GM12878 (cell line): ENCODE data around the gene RNU6-9. TPM values are rescaled to one million over a fixed set of nuclear protein-coding genes. Genes with fewer than 3 reads are reported as not detected.

Experiments used
- BRCA1 ChIP-seq: IDR thresholded peaks from 2 replicates; pipeline ENCODE4 v1.6.1; 2011; ENCODE audit warnings: low read depth, low read length, improper control_type of control experiment
- CHD1 ChIP-seq: IDR thresholded peaks from 2 replicates; pipeline ENCODE4 v1.6.1; 2012; ENCODE audit warnings: low read depth, low read length, improper control_type of control experiment
- CHD2 ChIP-seq: IDR thresholded peaks from 2 replicates; pipeline ENCODE4 v1.6.1; 2011; ENCODE audit warnings: low read depth, low read length, improper control_type of control experiment, borderline replicate concordance
- EP300 ChIP-seq, 2 experiments: fragments of 150-350 bp in 1 of 2; IDR thresholded peaks; 2 replicates each; pipeline ENCODE4 v1.6.1; 2011 to 2012; ENCODE audit warnings: low read depth in 2 of 2, low read length in 2 of 2, borderline replicate concordance in 1 of 2, improper control_type of control experiment in 1 of 2, inconsistent platforms in 1 of 2; ENCODE audit not compliant: control insufficient read depth in 1 of 2
- EZH2 ChIP-seq: IDR thresholded peaks from 2 replicates; pipeline ENCODE4 v1.6.1; 2012; ENCODE audit warnings: low read depth, mild to moderate bottlenecking, control low read depth, inconsistent platforms, low read length, borderline replicate concordance; ENCODE audit not compliant: control insufficient read depth
- NR2F1 ChIP-seq: fragments of 450-650 bp; conservative IDR thresholded peaks from 2 replicates; pipeline ENCODE4 v1.6.1; 2017; ENCODE audit warnings: mild to moderate bottlenecking
- POLR2A ChIP-seq: IDR thresholded peaks from 2 replicates; pipeline ENCODE4 v1.6.1; 2011; ENCODE audit warnings: low read depth, mild to moderate bottlenecking, low read length
- POU2F2 ChIP-seq: IDR thresholded peaks from 3 replicates; pipeline ENCODE4 v1.6.1; 2011; ENCODE audit warnings: low read depth, mild to moderate bottlenecking, low read length, borderline replicate concordance
- RAD21 ChIP-seq: IDR thresholded peaks from 2 replicates; pipeline ENCODE4 v1.6.1; 2011; ENCODE audit warnings: mild to moderate bottlenecking, low read depth, low read length, moderate library complexity; ENCODE audit not compliant: insufficient read depth
- RBBP5 ChIP-seq: fragments of 200-600 bp; sonication (generic); conservative IDR thresholded peaks from 2 replicates; pipeline ENCODE4 v1.6.1; 2016
- SMAD5 ChIP-seq: IDR thresholded peaks from 2 replicates; pipeline ENCODE4 v1.6.1; 2016; ENCODE audit warnings: antibody characterized with exemption, low read depth
- SMC3 ChIP-seq: IDR thresholded peaks from 2 replicates; pipeline ENCODE4 v1.6.1; 2011; ENCODE audit warnings: low read length, improper control_type of control experiment, borderline replicate concordance
- TBL1XR1 ChIP-seq: IDR thresholded peaks from 2 replicates; pipeline ENCODE4 v1.6.1; 2012; ENCODE audit warnings: low read depth, low read length, improper control_type of control experiment
- YBX1 ChIP-seq: fragments of 450-650 bp; IDR thresholded peaks from 2 replicates; pipeline ENCODE4 v1.6.1; 2016; ENCODE audit warnings: antibody characterized with exemption
- ZNF217 ChIP-seq: fragments of 450-650 bp; IDR thresholded peaks from 2 replicates; pipeline ENCODE4 v1.6.1; 2017; ENCODE audit warnings: antibody characterized with exemption, mild to moderate bottlenecking
- ZNF274 ChIP-seq: IDR thresholded peaks from one replicate; pipeline ENCODE4 v1.8.0; 2011; ENCODE audit not compliant: insufficient read length, insufficient read depth
- ZNF384 ChIP-seq: IDR thresholded peaks from 2 replicates; pipeline ENCODE4 v1.6.1; 2012; ENCODE audit warnings: low read depth, mild to moderate bottlenecking, low read length, improper control_type of control experiment, borderline replicate concordance
- ZZZ3 ChIP-seq: IDR thresholded peaks from 2 replicates; pipeline ENCODE4 v1.6.1; 2011; ENCODE audit warnings: low read depth; ENCODE audit not compliant: control insufficient read depth, insufficient read length
- polyA plus RNA-seq, 11 experiments: library from polyadenylated mRNA; depleted of rRNA in 4 of 11; unstranded in 6 of 11; stranded (reverse) in 5 of 11; fragments of >200 nt; fragmentation: Nextera tagmentation in 4 of 11; fragmentation: Illumina TruSeq in 1 of 11; extraction: Ambion mirVana in 4 of 11; extraction: Trizol in 1 of 11; gene quantifications; 1 replicate in 1 of 11; 2 replicates in 10 of 11; pipeline versions ENCODE4 v1.2.1 to v1.2.3, GENCODE V29; 2011 to 2016; ENCODE audit warnings: inconsistent platforms in 2 of 11, missing spikeins in 2 of 11, low read depth in 1 of 11
- total RNA-seq, 4 experiments: library from RNA; depleted of rRNA in 3 of 4; stranded (reverse); fragments of >200 nt in 3 of 4; fragmentation: Illumina TruSeq in 1 of 4; extraction: Trizol in 1 of 4; gene quantifications; 2 replicates each; pipeline versions ENCODE4 v1.2.1 to v1.2.3, GENCODE V29; 2013 to 2021
- TF ChIP-seq, protein P1 (sequence below): fragments of 450-650 bp; IDR thresholded peaks from 2 replicates; pipeline ENCODE4 v1.6.1; 2016; ENCODE audit warnings: mild to moderate bottlenecking
- TF ChIP-seq, protein P2 (sequence below): fragments of 150-350 bp; IDR thresholded peaks from 2 replicates; pipeline ENCODE4 v1.6.1; 2014; ENCODE audit warnings: mild to moderate bottlenecking, low read depth, low read length
- TF ChIP-seq, protein P3 (sequence below): fragments of 450-650 bp; IDR thresholded peaks from 2 replicates; pipeline ENCODE4 v1.6.1; 2017; ENCODE audit warnings: mild to moderate bottlenecking, low read depth, inconsistent platforms; ENCODE audit not compliant: poor library complexity, severe bottlenecking
- TF ChIP-seq, protein P4 (sequence below): fragments of 450-650 bp; IDR thresholded peaks from 2 replicates; pipeline ENCODE4 v1.6.1; 2018; ENCODE audit warnings: borderline replicate concordance, mild to moderate bottlenecking; ENCODE audit not compliant: partially characterized antibody
- TF ChIP-seq, protein P5 (sequence below): fragments of 450-650 bp; IDR thresholded peaks from 2 replicates; pipeline ENCODE4 v1.6.1; 2014; ENCODE audit warnings: mild to moderate bottlenecking

The RNU6-9 gene
- total and polyA plus RNA-seq, 10 of the 15 experiments (the other 5 are each of a cell fraction or from before 2014, with no cell fraction given): not detected

DNA sequence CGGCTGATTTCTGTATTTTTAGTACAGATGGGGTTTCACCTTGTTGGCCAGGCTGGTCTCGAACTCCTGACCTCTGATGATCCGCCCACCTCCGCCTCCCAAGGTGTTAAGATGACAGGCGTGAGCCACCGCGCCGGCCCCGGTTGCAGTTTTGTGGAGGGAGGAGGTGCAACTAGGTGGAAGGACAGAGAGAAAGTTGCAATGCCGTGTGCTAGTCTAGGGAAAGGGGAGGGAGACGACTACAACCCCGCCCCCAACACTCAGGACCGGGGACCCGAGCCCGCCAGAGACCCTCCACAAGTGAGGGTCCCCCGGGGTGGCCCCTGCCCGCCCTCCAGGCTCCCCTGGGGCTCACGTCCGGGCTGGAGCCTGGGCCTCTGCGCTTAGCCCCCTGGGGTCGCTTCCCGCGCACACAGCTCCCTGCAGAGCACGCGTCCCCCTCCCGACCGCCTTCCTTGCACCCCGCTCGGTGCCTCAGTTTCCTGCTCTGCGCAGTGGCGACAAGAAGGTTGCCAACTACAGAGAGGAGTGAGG lies 31.3 kb downstream of the RNU6-9 start (continued):
- TF ChIP-seq, protein P1, sequence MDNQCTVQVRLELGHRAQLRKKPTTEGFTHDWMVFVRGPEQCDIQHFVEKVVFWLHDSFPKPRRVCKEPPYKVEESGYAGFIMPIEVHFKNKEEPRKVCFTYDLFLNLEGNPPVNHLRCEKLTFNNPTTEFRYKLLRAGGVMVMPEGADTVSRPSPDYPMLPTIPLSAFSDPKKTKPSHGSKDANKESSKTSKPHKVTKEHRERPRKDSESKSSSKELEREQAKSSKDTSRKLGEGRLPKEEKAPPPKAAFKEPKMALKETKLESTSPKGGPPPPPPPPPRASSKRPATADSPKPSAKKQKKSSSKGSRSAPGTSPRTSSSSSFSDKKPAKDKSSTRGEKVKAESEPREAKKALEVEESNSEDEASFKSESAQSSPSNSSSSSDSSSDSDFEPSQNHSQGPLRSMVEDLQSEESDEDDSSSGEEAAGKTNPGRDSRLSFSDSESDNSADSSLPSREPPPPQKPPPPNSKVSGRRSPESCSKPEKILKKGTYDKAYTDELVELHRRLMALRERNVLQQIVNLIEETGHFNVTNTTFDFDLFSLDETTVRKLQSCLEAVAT: 0 out of 2 replicates have a peak, but pooled peaks have one; percentile 31
- TF ChIP-seq, protein P2, sequence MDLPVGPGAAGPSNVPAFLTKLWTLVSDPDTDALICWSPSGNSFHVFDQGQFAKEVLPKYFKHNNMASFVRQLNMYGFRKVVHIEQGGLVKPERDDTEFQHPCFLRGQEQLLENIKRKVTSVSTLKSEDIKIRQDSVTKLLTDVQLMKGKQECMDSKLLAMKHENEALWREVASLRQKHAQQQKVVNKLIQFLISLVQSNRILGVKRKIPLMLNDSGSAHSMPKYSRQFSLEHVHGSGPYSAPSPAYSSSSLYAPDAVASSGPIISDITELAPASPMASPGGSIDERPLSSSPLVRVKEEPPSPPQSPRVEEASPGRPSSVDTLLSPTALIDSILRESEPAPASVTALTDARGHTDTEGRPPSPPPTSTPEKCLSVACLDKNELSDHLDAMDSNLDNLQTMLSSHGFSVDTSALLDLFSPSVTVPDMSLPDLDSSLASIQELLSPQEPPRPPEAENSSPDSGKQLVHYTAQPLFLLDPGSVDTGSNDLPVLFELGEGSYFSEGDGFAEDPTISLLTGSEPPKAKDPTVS: no peak
- no peak for TF ChIP-seq SMC3
- TF ChIP-seq NR2F1: peak; percentile 84
- TF ChIP-seq ZNF217: peak; percentile 80; the same call in 1 of the 2 replicates
- no peak for TF ChIP-seq POU2F2
- no peak for TF ChIP-seq EP300 (IDR thresholded peaks at IDR 0.05; ENCODE audit: borderline replicate concordance in 1 of 2, control insufficient read depth in 1 of 2, low read depth in 2 of 2, low read length in 2 of 2)
- TF ChIP-seq, protein P3, sequence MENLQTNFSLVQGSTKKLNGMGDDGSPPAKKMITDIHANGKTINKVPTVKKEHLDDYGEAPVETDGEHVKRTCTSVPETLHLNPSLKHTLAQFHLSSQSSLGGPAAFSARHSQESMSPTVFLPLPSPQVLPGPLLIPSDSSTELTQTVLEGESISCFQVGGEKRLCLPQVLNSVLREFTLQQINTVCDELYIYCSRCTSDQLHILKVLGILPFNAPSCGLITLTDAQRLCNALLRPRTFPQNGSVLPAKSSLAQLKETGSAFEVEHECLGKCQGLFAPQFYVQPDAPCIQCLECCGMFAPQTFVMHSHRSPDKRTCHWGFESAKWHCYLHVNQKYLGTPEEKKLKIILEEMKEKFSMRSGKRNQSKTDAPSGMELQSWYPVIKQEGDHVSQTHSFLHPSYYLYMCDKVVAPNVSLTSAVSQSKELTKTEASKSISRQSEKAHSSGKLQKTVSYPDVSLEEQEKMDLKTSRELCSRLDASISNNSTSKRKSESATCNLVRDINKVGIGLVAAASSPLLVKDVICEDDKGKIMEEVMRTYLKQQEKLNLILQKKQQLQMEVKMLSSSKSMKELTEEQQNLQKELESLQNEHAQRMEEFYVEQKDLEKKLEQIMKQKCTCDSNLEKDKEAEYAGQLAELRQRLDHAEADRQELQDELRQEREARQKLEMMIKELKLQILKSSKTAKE: peak; percentile 28
- TF ChIP-seq ZNF384: no peak
- no peak for TF ChIP-seq RAD21
- peak; percentile 37; the same call in 1 of the 2 replicates for TF ChIP-seq POLR2A
- TF ChIP-seq, protein P4, sequence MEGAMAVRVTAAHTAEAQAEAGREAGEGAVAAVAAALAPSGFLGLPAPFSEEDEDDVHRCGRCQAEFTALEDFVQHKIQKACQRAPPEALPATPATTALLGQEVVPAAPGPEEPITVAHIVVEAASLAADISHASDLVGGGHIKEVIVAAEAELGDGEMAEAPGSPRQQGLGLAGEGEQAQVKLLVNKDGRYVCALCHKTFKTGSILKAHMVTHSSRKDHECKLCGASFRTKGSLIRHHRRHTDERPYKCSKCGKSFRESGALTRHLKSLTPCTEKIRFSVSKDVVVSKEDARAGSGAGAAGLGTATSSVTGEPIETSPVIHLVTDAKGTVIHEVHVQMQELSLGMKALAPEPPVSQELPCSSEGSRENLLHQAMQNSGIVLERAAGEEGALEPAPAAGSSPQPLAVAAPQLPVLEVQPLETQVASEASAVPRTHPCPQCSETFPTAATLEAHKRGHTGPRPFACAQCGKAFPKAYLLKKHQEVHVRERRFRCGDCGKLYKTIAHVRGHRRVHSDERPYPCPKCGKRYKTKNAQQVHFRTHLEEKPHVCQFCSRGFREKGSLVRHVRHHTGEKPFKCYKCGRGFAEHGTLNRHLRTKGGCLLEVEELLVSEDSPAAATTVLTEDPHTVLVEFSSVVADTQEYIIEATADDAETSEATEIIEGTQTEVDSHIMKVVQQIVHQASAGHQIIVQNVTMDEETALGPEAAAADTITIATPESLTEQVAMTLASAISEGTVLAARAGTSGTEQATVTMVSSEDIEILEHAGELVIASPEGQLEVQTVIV: no peak
- no peak for TF ChIP-seq CHD2
- no peak for TF ChIP-seq ZZZ3
- TF ChIP-seq, protein P5, sequence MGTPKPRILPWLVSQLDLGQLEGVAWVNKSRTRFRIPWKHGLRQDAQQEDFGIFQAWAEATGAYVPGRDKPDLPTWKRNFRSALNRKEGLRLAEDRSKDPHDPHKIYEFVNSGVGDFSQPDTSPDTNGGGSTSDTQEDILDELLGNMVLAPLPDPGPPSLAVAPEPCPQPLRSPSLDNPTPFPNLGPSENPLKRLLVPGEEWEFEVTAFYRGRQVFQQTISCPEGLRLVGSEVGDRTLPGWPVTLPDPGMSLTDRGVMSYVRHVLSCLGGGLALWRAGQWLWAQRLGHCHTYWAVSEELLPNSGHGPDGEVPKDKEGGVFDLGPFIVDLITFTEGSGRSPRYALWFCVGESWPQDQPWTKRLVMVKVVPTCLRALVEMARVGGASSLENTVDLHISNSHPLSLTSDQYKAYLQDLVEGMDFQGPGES: no peak
- no peak for TF ChIP-seq ZNF274
- TF ChIP-seq CHD1: no peak
- TF ChIP-seq YBX1: no peak
- TF ChIP-seq BRCA1: no peak
- no peak for TF ChIP-seq TBL1XR1
- no peak for TF ChIP-seq RBBP5
- no peak for TF ChIP-seq SMAD5
- no peak for TF ChIP-seq EZH2
